GM19324 (cell line): ENCODE data around the gene ZMYND10.

Experiments used
- ATAC-seq: cut with Tn5 transposase; IDR thresholded peaks from one replicate; pipeline ENCODE4 v1.9.1; 2021; ENCODE audit warnings: mild to moderate bottlenecking, moderate library complexity; ENCODE audit not compliant: unreplicated experiment, low FRiP score

The ZMYND10 gene

GRCh38 chr3:50371133-50371685 is 25.7 kb upstream of the ZMYND10 start:
- ATAC-seq, result no peak

GRCh38 chr3:50370594-50370993 is 25.1 kb upstream of the ZMYND10 start:
- no peak for ATAC-seq

DNA sequence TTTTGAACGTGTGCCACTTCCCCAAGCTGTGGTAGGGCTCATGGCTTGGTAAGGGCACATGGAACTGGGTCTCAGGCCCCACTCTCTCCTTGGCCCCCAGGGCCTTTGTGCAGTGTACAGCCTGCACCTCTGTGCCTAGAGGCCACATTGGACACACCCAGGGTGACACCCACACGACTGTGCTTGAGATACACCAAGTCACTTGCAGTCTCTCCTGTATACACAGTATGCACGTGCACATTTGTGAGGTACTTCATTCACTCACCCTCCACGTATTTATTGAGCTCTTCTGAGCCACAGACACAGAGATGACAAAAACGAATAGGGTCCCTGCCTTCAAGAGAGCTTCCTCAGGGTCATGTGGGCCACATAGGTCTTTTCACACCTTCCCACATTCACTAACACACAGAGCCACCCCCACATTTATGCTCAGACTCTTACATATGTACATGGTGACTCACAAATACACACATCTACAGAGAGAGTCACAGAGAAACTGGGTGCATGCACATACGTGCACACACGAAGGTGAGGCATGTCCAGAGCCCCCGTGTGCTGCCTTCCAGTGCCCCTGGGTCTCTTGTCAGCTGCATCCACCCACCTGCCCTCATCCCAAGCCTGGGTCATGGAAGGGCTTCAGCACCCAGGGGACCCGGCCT is 23.6 kb upstream of the ZMYND10 start:
- no peak for ATAC-seq

GRCh38 chr3:50365842-50366220 is 20.3 kb upstream of the ZMYND10 start:
- ATAC-seq, result no peak

DNA sequence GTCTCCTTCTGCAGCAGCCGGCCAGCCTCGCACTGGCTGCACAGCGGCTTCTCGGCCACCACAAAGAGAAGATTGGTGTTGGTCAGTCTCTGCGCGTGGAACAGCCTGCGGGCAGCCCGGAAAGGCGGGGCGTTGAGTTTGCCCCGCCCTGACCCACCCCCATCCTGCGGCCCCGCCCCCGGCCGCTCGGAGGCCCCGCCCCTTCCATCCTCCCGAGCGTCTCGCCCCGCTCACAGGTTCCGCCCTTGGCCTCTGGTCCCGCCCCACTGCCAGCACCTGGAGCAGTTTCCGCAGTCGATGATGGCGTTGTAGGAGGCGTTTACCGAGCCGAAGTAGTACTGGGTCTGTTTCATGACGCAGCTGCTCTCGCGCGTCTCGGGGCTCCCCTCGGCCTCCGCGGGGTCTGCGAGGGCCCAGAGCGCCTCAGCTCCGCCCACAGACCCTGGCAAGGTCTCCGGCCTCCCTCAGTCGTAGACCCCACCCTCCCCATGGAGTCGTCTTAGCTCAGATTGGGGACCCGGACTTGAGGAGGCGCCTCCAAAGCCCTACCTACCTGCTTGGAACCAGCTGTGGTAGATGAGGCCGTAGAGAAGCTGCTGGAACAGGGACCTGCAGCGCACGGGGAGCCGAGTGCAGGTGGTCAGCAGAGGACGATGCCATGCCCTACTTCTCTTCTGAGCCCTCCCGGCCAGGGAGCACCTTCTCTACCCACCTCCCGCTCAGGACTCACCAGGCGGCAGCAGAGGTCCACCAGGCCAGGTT is 19.7 kb upstream of the ZMYND10 start:
- ATAC-seq, result peak; percentile 79

- no peak for ATAC-seq
Observed at GRCh38 chr3:50364573-50365079, 19.1 kb upstream of the ZMYND10 start.

DNA sequence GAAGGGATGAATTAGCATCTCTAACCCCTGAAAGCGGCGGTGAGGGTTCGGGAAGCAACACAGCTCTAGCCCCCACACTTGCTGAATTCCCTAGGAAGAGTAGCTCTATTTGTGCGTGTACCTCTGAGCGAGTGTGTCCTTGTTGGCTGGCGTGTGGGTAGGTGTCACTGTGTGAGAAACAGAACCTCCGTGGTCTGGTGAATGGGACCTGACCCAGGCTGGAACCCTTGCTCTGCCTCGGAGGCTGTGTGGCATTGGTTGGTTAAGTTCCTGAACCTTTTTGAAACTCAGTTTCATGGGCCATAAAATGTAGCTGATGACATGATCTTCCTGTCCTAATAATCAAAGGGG is 14.2 kb upstream of the ZMYND10 start:
- no peak for ATAC-seq

DNA sequence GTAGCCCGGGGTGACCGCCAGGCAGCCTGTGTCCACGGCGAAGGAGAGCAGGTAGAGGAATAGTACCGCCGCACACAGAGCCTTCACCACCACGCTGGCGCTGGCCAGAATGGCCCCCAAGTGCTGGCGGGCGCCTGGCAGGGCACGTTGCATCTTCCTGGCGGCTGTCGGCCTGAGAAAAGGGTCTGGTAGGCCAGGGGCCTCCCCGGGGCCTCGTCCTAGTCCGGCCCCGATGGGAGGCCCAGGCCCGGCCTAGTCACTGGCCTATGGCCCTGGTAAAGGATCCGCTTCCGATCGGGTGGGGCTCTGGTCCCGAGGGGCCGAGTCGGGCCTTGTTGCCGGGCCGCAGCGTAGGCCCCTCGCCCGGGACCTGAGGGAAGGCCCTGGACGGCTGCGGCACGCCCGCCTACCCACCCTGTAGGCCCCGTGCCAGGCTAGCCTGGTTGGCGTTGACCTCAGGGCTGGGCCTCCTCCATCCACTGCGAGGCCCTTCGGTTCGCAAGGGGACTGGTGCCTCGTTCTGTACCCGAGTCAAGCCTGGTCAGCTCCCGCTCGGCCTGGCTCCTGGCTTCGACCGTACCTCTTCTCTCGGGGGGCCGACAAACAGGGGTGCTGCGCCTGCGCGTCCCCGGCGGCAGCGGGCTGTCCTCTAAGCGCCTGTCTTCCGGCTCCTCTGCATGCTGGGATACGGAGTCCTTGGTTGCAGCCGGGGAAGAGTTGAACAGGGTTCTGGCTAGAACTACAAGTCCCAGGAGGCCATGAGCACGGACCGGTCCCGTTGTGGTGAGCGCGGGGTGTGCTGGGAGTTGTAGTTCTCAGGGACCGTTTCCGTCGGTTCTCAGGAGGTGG is 13.6 kb upstream of the ZMYND10 start, which contains the start of gene TMEM115:
TMEM115 (minus strand) TSS at position 611 of the 849 bp plus-strand sequence; CDS start at position 153, 458 bp downstream.
- ATAC-seq, result peak; percentile 97

DNA sequence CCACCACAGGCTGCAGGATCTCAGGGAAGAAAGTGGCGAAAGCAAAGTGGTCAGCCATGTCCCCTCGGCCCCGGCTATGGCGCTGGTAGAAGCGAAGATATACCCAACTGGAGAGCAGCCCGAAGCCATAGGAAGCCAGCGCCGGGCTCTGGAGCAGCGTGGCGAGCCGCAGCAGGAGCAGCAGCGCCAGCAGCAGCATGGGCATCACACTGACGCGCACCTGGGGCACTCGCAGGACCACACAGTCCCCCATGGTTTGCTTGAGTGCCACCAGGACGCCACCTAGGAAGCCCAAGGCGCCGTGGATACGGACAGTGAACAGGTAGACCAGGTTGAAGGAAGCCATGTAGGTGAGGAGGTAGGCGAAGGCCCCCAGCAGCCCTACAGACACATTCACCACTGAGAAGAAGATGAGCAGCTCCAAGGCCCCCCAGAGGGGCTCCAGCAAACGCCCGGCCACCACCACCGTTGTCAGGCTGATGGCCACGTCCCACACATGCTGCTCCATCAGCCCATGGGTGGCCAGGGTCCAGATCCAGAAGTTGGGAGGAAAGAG is 12.9 kb upstream of the ZMYND10 start:
- ATAC-seq, result no peak

- ATAC-seq, result no peak
Observed at GRCh38 chr3:50357481-50357880, 11.9 kb upstream of the ZMYND10 start.

DNA sequence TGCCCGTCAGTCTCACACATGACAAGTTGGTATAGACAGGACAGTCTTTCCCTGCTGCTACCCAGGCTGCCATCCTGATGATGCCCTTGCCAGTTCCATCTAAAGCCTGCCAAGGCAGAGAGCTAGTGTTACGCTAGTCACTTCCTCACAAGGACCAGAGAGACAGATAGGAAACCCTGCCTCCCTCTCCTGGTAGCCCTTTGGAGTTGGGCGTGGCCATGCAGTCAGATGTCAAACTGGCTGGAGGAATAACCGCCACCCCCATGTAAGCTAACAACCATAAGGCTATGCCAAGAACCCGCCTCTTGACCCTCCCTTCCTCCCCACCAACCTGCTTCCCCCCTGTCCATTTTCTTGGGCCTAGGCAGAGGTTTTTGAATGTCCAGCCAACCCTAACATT is 11.0 kb upstream of the ZMYND10 start:
- no peak for ATAC-seq

DNA sequence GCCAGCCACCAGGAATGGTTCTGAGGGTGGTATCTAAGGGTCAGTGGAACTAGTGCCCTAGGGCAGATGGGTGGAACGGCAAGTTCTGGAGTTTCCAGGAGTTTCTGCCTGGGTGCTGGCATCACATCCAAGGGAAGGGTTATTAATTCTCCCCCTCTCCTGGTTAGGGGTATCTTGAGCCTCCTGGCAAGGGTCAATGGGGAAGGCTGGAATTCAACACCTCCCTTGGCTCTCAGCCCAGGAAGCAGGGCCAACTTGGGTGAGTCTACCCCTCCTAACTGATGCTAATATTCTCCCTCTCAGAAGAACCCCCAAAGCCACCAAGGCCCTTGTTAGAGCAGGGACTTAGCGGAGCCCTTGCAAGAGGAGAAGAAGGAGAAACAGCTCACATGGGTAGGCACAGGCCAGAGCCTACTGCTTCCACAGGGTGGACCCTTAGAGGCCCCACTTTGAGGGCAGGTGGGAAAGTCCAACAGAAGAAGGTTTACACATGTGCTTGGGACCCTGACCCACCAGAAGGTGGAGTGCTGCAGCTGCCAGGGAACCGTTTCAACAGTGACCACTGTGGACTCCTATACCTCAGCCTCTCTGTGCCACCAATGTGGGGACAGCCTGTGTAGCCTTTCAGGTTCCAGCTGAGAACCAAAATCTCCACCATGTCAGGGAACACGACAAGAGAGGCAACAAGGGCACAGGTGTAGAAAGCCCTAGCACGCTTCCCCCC is 10.5 kb upstream of the ZMYND10 start:
- no peak for ATAC-seq

GRCh38 chr3:50354850-50355249 is 9.3 kb upstream of the ZMYND10 start:
- no peak for ATAC-seq

GRCh38 chr3:50354186-50354764 is 8.7 kb upstream of the ZMYND10 start:
- ATAC-seq, result no peak

- ATAC-seq, result no peak
Observed at GRCh38 chr3:50353245-50354004, 7.9 kb upstream of the ZMYND10 start.

- no peak for ATAC-seq
Observed at GRCh38 chr3:50352781-50353180, 7.2 kb upstream of the ZMYND10 start.

GRCh38 chr3:50351323-50351697 is 5.8 kb upstream of the ZMYND10 start:
- no peak for ATAC-seq

GRCh38 chr3:50350527-50351322 is 5.2 kb upstream of the ZMYND10 start, which contains the start of the genes CYB561D2 and NPRL2:
Gene CYB561D2 (plus strand): TSS chr3:50350862. CDS start chr3:50351434, 572 bp downstream.
Gene NPRL2 (minus strand): TSS chr3:50350775. CDS start chr3:50350652, 123 bp downstream.
- peak; percentile 88 for ATAC-seq
